ENCODE measurements around the gene AFM. TPM values are rescaled to one million over a fixed set of nuclear protein-coding genes. Genes with fewer than 3 reads are reported as not detected.
A peak's percentile ranks its signal among the peaks of the same experiment; 100 is the strongest.

The AFM gene
- total and polyA plus RNA-seq, 2 donors (not counting 1 experiment from before 2014, with no cell fraction given), result not detected

DNA sequence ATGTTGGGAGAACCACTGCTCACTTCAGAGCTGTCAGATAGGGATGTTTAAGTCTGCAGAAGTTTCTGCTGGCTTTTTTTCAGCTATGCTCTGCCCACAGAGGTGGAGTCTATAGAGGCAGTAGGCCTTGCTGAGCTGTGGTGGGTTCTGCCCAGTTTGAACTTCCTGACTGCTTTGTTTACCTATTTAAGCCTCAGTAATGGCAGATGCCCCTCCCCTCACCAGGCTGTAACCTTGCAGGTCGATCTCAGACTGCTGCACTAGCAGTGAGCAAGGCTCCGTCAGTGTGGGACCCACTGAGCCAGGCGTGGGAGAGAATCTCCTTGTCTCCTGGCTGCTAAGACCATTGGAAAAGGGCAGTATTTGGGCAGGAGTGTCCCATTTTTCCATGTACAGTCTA is 36.8 kb downstream of the AFM start:
- Histone ChIP-seq H3K27me3 (ENCODE audit: control insufficient read depth, insufficient read depth, low read length) (peaks cover 5% of the 10 kb centered on the region), H3K27ac (ENCODE audit: insufficient read depth, low read length) (no peak overlapping the region), H3K9ac (ENCODE audit: insufficient read depth, low read length) (no peak overlapping the region), H3K9me3 (ENCODE audit: control insufficient read depth, insufficient read depth, low read depth, low read length) (no peaks in the 10 kb centered on the region), H3K79me2 (ENCODE audit: control insufficient read depth, insufficient read depth, low read length) (no peaks in the 10 kb centered on the region), H3K4me1 (ENCODE audit: control insufficient read depth, extremely low read depth, insufficient read depth, low read length) (no peaks in the 10 kb centered on the region), H3K36me3 (ENCODE audit: control insufficient read depth, insufficient read depth, low read length) (no peaks in the 10 kb centered on the region), H4K20me1 (ENCODE audit: control insufficient read depth, extremely low read depth, insufficient read depth, low read length) (no peaks in the 10 kb centered on the region), H2AFZ (ENCODE audit: low read length) (no peak overlapping the region), H3K4me3 (replicated peaks in 1 of 4; ENCODE audit: control extremely low read depth in 1 of 4, insufficient read depth in 1 of 4, low read depth in 3 of 4, low read length in 4 of 4) (no peak overlapping the region), H3K4me2 (ENCODE audit: extremely low read depth, insufficient read depth, low read length) (no peak overlapping the region)
- DNase-seq (ENCODE audit: low read depth in 2 of 2), result no peak
- TF ChIP-seq EZH2 (IDR thresholded peaks at IDR 0.05; ENCODE audit: low read length, missing control alignments), result no peak
- TF ChIP-seq, protein P1, sequence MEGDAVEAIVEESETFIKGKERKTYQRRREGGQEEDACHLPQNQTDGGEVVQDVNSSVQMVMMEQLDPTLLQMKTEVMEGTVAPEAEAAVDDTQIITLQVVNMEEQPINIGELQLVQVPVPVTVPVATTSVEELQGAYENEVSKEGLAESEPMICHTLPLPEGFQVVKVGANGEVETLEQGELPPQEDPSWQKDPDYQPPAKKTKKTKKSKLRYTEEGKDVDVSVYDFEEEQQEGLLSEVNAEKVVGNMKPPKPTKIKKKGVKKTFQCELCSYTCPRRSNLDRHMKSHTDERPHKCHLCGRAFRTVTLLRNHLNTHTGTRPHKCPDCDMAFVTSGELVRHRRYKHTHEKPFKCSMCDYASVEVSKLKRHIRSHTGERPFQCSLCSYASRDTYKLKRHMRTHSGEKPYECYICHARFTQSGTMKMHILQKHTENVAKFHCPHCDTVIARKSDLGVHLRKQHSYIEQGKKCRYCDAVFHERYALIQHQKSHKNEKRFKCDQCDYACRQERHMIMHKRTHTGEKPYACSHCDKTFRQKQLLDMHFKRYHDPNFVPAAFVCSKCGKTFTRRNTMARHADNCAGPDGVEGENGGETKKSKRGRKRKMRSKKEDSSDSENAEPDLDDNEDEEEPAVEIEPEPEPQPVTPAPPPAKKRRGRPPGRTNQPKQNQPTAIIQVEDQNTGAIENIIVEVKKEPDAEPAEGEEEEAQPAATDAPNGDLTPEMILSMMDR (conservative IDR thresholded peaks at IDR 0.05 in 1 of 2, IDR thresholded peaks at IDR 0.05 in 1 of 2; ENCODE audit: low read depth in 1 of 2, low read length in 2 of 2), result no peak

GRCh38 chr4:73520821-73521220 is 39.3 kb downstream of the AFM start:
- H2AFZ ChIP-seq (ENCODE audit: low read length), result no peak overlapping the region
- H3K4me2 ChIP-seq (ENCODE audit: extremely low read depth, insufficient read depth, low read length), result no peak overlapping the region
- H3K27ac ChIP-seq (ENCODE audit: insufficient read depth, low read length), result no peak overlapping the region
- no peaks in the 10 kb centered on the region for H3K36me3 ChIP-seq (ENCODE audit: control insufficient read depth, insufficient read depth, low read length)
- no peak overlapping the region for H3K4me3 ChIP-seq (replicated peaks in 1 of 4; ENCODE audit: control extremely low read depth in 1 of 4, insufficient read depth in 1 of 4, low read depth in 3 of 4, low read length in 4 of 4)
- TF ChIP-seq, protein P1 (conservative IDR thresholded peaks at IDR 0.05 in 1 of 2, IDR thresholded peaks at IDR 0.05 in 1 of 2; ENCODE audit: low read depth in 1 of 2, low read length in 2 of 2), result no peak
- no peak for TF ChIP-seq EZH2 (IDR thresholded peaks at IDR 0.05; ENCODE audit: low read length, missing control alignments)
- no peaks in the 10 kb centered on the region for H3K9me3 ChIP-seq (ENCODE audit: control insufficient read depth, insufficient read depth, low read depth, low read length)
- H3K9ac ChIP-seq (ENCODE audit: insufficient read depth, low read length), result no peak overlapping the region
- peak; percentile 63 to 88 for DNase-seq (ENCODE audit: low read depth in 2 of 2)
- H3K4me1 ChIP-seq (ENCODE audit: control insufficient read depth, extremely low read depth, insufficient read depth, low read length), result no peaks in the 10 kb centered on the region
- no peaks in the 10 kb centered on the region for H3K79me2 ChIP-seq (ENCODE audit: control insufficient read depth, insufficient read depth, low read length)
- H4K20me1 ChIP-seq (ENCODE audit: control insufficient read depth, extremely low read depth, insufficient read depth, low read length), result no peaks in the 10 kb centered on the region
- peaks cover 15% of the 10 kb centered on the region for H3K27me3 ChIP-seq (ENCODE audit: control insufficient read depth, insufficient read depth, low read length)

DNA sequence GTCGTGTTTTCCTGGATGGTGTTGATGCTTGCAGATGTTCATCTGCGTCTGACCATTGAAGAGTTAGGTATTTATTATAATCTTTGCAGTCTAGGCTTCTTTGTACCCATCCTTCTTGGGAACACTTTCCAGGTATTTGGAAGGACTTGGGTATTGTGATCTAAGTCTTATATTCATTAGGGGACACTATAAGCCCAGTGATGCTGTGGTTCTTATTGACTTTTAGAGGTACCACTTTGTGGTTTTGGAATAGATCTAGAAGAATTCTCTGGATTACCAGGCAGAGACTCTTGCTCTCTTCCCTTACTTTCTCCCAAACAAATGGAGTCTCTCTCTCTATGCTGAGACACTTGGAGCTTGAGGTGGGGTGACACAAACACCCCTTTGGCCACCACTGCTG is 41.6 kb downstream of the AFM start:
- H3K9me3 ChIP-seq (ENCODE audit: control insufficient read depth, insufficient read depth, low read depth, low read length), result no peaks in the 10 kb centered on the region
- no peak overlapping the region for H3K4me2 ChIP-seq (ENCODE audit: extremely low read depth, insufficient read depth, low read length)
- H3K9ac ChIP-seq (ENCODE audit: insufficient read depth, low read length), result no peak overlapping the region
- DNase-seq (ENCODE audit: low read depth in 2 of 2), result no peak
- no peaks in the 10 kb centered on the region for H4K20me1 ChIP-seq (ENCODE audit: control insufficient read depth, extremely low read depth, insufficient read depth, low read length)
- H3K36me3 ChIP-seq (ENCODE audit: control insufficient read depth, insufficient read depth, low read length), result no peaks in the 10 kb centered on the region
- H3K4me3 ChIP-seq (replicated peaks in 1 of 4; ENCODE audit: control extremely low read depth in 1 of 4, insufficient read depth in 1 of 4, low read depth in 3 of 4, low read length in 4 of 4), result no peak overlapping the region
- peaks cover 15% of the 10 kb centered on the region for H3K27me3 ChIP-seq (ENCODE audit: control insufficient read depth, insufficient read depth, low read length)
- TF ChIP-seq, protein P1 (conservative IDR thresholded peaks at IDR 0.05 in 1 of 2, IDR thresholded peaks at IDR 0.05 in 1 of 2; ENCODE audit: low read depth in 1 of 2, low read length in 2 of 2), result no peak
- TF ChIP-seq EZH2 (IDR thresholded peaks at IDR 0.05; ENCODE audit: low read length, missing control alignments), result no peak
- no peak overlapping the region for H3K27ac ChIP-seq (ENCODE audit: insufficient read depth, low read length)
- no peaks in the 10 kb centered on the region for H3K79me2 ChIP-seq (ENCODE audit: control insufficient read depth, insufficient read depth, low read length)
- H2AFZ ChIP-seq (ENCODE audit: low read length), result no peak overlapping the region
- no peaks in the 10 kb centered on the region for H3K4me1 ChIP-seq (ENCODE audit: control insufficient read depth, extremely low read depth, insufficient read depth, low read length)
